GM13977 (cell line): Measurements from ENCODE around the gene ACP6.
A peak's percentile ranks its signal among the peaks of the same experiment; 100 is the strongest.
"Not testable (repeated sequence)": the region's sequence is repeated elsewhere in the genome, so short reads cannot be mapped to it uniquely, and the experiment has no call there.

Source experiments
- DNase-seq: peaks from one replicate; pipeline ENCODE4 v3.0.0; 2012; ENCODE audit warnings: low spot score
- CTCF ChIP-seq: IDR thresholded peaks from 2 replicates; pipeline ENCODE4 v1.5.1; 2012; ENCODE audit warnings: mild to moderate bottlenecking, control low read depth; ENCODE audit not compliant: insufficient read depth; ENCODE audit errors: extremely low read depth, missing control alignments
- in situ Hi-C: fragments of 300-500 bp; cut with MboI; formaldehyde crosslinking; loops from one replicate; pipeline ENCODE4 v1.12.0; 2022; ENCODE audit warnings: low sequenced_read_pairs, low pct_unique_long_range_greater_than_20kb, mixed read lengths, inconsistent platforms; ENCODE audit not compliant: unreplicated experiment

ACP6 gene

GRCh38 chr1:147700042-147701006 is 30.0 kb upstream of the ACP6 start:
- peak; percentile 56 for DNase-seq
- TF ChIP-seq CTCF: peak; percentile 75
- in situ Hi-C loops: no loop called here

GRCh38 chr1:147699686-147700041 is 29.3 kb upstream of the ACP6 start:
- no peak for TF ChIP-seq CTCF
- no peak for DNase-seq
- in situ Hi-C loops: no loop called here

- DNase-seq: no peak
- no peak for TF ChIP-seq CTCF
- in situ Hi-C loops: no loop called here
These were observed 12.9 kb upstream of the ACP6 start for GRCh38 chr1:147683163-147683763.

GRCh38 chr1:147680608-147681235 is 10.4 kb upstream of the ACP6 start:
- in situ Hi-C loops, DNase-seq: not testable (repeated sequence)

- in situ Hi-C loops, DNase-seq: not testable (repeated sequence)
These were observed 7.4 kb upstream of the ACP6 start for GRCh38 chr1:147677681-147678080.

- in situ Hi-C loops: no loop called here
- no peak for DNase-seq
- no peak for TF ChIP-seq CTCF
These were observed 6.2 kb upstream of the ACP6 start for GRCh38 chr1:147676311-147677085.

GRCh38 chr1:147673816-147674215 is 3.5 kb upstream of the ACP6 start:
- no peak for TF ChIP-seq CTCF
- DNase-seq: no peak
- in situ Hi-C loops: no loop called here
